Right renal cortex interstitium (tissue), 3 donors: ENCODE measurements around the gene TSHR. TPM values are rescaled to one million over a fixed set of nuclear protein-coding genes. Genes with fewer than 3 reads are reported as not detected.
"Not testable (repeated sequence)": the region's sequence is repeated elsewhere in the genome, so short reads cannot be mapped to it uniquely, and the experiment has no call there.

Experiments
- DNase-seq, 3 donors: peaks; one replicate each; pipeline ENCODE4 v3.0.0-alpha.2; 2013; ENCODE audit warnings: low read depth in 3 of 3, low spot score in 2 of 3
- polyA plus RNA-seq, 3 donors: library from polyadenylated mRNA; unstranded; fragments of 120-200 nt; gene quantifications; one replicate each; pipeline ENCODE4 v1.2.1, GENCODE V29; 2013; ENCODE audit not compliant: insufficient read length in 3 of 3

Gene TSHR
- polyA plus RNA-seq, 3 donors, result 0.07 to 0.32 (median 0.14) TPM

GRCh38 chr14:81062816-81063215, 107.4 kb downstream of the TSHR start:
- no peak for DNase-seq

DNA sequence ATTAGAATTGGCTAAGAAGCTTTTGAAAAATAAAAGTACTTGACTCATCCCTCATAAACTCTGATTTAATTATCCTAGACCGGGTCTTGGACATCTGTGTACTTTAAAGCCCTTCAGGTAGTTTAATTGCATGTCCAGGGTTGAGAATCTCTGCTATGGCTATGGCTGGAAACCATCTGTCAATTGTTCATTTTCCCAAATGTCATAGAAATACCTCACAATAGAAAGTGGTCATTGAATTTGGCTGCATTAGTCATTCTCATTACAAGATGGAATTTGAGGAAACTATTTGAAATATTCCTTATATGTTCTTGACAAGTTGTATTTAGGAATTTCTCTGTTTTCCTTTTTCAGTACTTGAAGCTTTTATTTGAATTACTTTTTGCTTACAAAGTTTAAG, 111.3 kb downstream of the TSHR start:
- no peak for DNase-seq

GRCh38 chr14:81067156-81067555, 111.7 kb downstream of the TSHR start:
- no peak for DNase-seq

DNA sequence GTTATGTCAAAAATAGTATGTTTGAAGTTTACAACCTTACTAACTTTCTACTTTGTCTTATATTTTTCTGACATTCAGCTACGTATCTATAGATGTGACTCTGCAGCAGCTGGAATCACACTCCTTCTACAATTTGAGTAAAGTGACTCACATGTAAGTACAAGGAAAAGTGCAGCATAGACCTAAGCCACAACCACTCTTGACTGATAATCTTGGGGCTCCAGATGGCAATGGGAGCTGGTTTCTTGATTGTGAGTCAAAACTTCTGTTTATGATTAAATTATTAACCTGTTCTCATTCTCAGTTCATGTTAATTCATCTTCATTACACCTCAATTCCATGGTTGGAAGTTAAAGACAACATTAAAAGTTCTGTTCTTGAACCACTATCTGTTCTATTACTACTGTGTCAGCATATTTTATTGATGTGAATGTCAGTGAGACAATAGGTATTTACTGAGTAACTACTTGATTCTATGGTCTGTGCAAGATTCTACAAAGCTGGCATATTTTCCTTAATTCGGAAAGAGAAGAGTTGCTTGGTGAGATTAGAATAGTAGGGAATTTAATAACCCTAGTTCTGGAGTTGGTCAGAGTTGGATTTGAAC, 112.9 kb downstream of the TSHR start:
- no peak for DNase-seq

GRCh38 chr14:81070511-81070910, 115.1 kb downstream of the TSHR start:
- no peak for DNase-seq

GRCh38 chr14:81085596-81085995, 130.2 kb downstream of the TSHR start:
- DNase-seq, result no peak

DNA sequence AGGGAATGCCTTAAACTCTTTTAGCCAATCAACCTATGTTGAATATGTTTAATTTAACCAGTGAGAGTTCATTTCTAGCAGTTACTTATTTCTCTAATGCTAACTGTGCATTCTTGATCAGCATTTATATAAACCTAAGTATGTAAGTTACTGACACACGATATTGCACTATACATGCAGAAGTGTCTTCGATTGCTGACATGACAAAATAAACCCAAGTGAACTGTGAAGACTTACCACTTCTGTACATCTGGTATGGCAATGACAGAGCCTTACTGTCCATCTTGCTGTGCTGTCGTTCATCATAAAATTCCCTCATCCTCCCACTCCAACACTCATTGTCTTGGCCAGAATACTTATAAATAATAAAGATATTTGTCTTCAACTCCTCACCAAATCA, 131.8 kb downstream of the TSHR start:
- DNase-seq, result no peak

DNA sequence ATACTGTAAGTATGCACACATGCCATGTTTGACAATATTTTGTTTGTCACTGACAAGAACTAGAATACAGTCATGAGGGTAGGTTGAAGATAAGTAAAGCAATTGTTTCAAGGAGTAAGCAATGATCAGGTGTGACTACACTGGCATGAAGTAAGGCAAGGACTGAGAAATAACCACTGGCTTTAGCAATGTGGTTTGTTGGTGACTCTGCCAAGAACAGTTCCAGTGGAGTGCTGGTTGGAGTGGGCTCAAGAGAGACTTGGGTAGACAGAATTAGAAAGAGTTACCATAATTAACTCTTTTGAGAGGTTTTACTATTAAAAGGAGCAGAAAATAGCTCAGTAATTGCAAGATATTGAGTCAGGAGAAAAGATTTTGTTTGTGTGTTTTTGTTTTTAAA, 135.7 kb downstream of the TSHR start:
- DNase-seq, result no peak

DNA sequence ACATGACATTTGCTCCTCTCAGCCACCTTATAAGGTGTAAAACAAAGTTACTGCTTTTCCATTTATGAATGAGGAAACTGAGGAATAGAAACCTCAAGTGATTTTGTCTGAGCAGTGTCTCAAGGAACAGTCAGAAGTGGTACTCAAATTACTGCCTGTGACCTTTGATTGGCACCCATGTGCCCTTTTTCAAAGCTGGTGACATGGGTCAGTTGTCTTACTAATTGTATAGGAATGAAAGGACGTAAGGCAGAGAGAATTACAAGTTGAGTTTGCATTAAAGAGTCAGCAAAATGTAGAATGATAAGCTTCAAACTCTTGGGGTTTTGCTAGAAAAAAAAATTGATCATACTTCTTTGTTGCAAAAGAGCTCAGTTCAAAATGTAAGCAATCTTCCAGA, 136.2 kb downstream of the TSHR start:
- DNase-seq, result no peak

GRCh38 chr14:81093651-81094050, 138.2 kb downstream of the TSHR start:
- no peak for DNase-seq

DNA sequence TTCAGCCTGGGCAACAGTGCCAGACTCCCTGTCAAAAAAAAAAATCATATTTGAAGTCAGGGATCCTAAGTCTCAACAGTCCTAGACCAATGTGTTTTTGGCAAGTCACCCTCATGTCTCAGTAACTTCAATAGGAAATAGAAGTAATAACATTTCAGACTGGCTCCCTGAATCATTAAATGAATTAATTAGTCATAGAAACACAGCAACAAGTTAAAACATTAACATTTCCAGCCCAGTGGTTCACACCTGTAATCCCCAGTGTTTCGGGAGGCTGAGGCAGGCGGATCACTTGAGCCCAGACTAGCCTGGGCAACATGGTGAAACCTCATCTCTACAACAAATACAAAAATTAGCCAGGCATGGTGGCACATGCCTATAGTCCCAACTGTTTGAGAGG, 140.1 kb downstream of the TSHR start:
- no peak for DNase-seq

GRCh38 chr14:81096656-81097055, 141.2 kb downstream of the TSHR start:
- DNase-seq, result no peak

DNA sequence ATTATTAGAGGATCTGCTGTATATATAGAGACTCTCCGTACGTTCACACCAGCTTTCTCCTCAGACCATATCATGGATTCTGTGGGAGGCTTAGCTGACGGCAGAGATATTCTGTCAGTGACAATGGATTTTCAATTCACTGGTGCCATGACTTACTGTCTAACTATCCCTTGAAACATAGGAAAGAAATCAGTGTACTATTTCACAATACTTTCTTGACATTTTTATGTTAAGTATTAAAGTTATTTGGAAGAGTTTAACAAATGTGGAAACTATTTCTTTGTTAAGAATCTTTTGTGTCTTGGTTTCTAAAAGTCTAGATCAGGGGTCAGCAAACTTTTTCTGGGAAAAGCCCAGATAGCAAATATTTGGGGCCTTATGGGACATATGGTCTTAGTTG, 146.8 kb downstream of the TSHR start:
- DNase-seq, result no peak

- no peak for DNase-seq
These were observed 148.0 kb downstream of the TSHR start for GRCh38 chr14:81103443-81103842.

- DNase-seq, result no peak
These were observed 150.0 kb downstream of the TSHR start for GRCh38 chr14:81105378-81105777.

- DNase-seq, result no peak
These were observed 150.5 kb downstream of the TSHR start for GRCh38 chr14:81105961-81106360.

- no peak for DNase-seq
These were observed 154.8 kb downstream of the TSHR start for GRCh38 chr14:81110186-81110585.

DNA sequence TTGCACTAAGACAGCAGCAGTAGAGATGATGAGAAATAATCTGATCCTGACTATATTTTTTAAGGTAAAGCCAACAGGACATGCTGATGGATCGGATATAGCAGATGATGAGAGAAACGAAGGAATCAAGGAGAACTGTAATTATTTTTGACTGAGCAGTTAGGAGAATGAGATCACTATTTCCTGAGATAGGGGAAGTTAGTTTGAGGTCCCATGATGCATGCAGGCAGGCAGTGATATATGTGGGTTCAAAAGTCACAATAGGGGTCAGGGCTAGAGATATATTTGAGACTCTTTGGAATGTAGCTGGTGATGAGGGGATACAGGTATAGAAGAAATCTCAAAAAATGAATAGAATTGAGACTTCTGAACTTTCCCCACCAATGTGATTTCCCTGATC, 157.8 kb downstream of the TSHR start:
- no peak for DNase-seq

- DNase-seq, result not testable (repeated sequence)
These were observed 158.8 kb downstream of the TSHR start for GRCh38 chr14:81113945-81114820.

DNA sequence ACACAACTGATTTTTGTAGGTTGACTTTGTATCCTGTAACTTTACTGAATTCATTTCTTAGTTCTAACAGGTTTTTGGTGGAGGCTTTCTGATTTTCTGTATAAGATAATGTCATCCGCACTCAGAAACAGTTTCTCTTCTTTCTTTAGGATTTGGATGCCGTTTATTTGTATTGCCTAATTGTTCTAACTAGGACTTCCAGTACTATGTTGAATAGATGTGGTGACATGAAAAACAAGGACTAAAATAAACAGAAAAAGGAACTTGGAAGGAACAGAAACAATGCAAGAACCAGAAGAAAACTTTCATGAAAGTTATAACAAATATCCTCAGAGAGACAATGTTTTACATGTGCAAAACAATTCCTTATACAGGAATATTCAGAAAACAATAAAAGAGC, 165.1 kb downstream of the TSHR start:
- no peak for DNase-seq

DNA sequence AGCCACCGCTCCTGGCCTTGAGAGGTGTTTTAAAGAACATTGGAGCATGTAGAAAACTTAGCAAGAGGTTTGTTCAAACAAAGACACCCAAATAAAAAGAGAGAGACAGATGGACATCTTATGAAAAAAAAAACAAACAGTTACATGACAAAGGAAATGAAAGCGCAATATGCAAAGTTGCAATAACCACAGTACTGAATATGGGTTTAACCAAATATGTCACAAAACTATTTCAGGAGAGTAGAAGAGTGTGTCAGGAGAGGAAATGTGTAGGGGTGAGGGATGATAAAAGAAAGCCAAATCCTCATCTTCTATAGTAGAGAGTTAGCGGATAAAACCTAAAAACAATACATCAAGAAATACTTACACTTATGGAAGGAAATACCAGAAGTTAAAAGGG, 166.9 kb downstream of the TSHR start:
- DNase-seq, result no peak

DNA sequence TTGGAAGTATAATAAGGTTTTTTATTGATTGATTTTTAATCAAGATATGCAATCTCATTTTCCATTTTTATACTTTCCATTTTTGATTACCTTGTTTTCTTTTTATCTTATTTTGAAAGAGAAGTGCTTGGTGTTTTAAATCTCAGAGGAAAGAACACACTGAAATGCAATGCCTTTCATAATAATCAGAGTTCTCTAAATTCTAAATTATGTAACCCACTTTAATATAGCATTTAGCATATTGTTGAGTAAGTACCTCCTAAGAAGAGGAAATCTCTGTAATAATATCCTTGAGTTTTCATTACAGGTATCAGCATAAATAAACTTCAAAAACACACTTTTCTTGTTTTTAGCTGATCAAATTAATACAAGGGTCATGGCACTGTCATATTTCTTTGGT, 168.4 kb downstream of the TSHR start:
- no peak for DNase-seq
